NCI-H1417 treated with DMSO at 0.1 percent for 48 hours (cell line): ENCODE results near the gene GLI3.

ENCODE experiments used
- DNase-seq: peaks from one replicate; lab custom pipeline; 2025; lab: John Stamatoyannopoulos, UW

Gene GLI3

GRCh38 chr7:42105554-42106358, 131.3 kb downstream of the GLI3 start:
- DNase-seq: no peak

- no peak for DNase-seq
These were observed 132.3 kb downstream of the GLI3 start for GRCh38 chr7:42104694-42105093.

- DNase-seq: no peak
These were observed 132.8 kb downstream of the GLI3 start for GRCh38 chr7:42104231-42104630.

- no peak for DNase-seq
These were observed 133.6 kb downstream of the GLI3 start for GRCh38 chr7:42103456-42103855.

GRCh38 chr7:42103020-42103419, 134.0 kb downstream of the GLI3 start:
- DNase-seq: no peak

- no peak for DNase-seq
These were observed 134.7 kb downstream of the GLI3 start for GRCh38 chr7:42102301-42102700.

GRCh38 chr7:42100156-42100508, 136.9 kb downstream of the GLI3 start:
- no peak for DNase-seq

GRCh38 chr7:42099470-42100155, 137.4 kb downstream of the GLI3 start:
- DNase-seq: no peak

- no peak for DNase-seq
These were observed 137.9 kb downstream of the GLI3 start for GRCh38 chr7:42099066-42099465.

- no peak for DNase-seq
These were observed 139.3 kb downstream of the GLI3 start for GRCh38 chr7:42097752-42098151.

- no peak for DNase-seq
These were observed 140.1 kb downstream of the GLI3 start for GRCh38 chr7:42096681-42097561.

GRCh38 chr7:42096268-42096667, 140.7 kb downstream of the GLI3 start:
- no peak for DNase-seq

GRCh38 chr7:42095791-42096190, 141.2 kb downstream of the GLI3 start:
- no peak for DNase-seq

GRCh38 chr7:42093349-42093905, 143.6 kb downstream of the GLI3 start:
- DNase-seq: no peak

- DNase-seq: no peak
These were observed 145.3 kb downstream of the GLI3 start for GRCh38 chr7:42091461-42092291.

- no peak for DNase-seq
These were observed 146.2 kb downstream of the GLI3 start for GRCh38 chr7:42090806-42091205.

GRCh38 chr7:42090056-42090455, 147.0 kb downstream of the GLI3 start:
- no peak for DNase-seq

GRCh38 chr7:42087616-42088015, 149.4 kb downstream of the GLI3 start:
- no peak for DNase-seq

GRCh38 chr7:42085531-42085930, 151.5 kb downstream of the GLI3 start:
- DNase-seq: no peak

- DNase-seq: no peak
These were observed 152.7 kb downstream of the GLI3 start for GRCh38 chr7:42084263-42084662.

GRCh38 chr7:42083284-42083683, 153.7 kb downstream of the GLI3 start:
- DNase-seq: no peak
